Mucosa of descending colon (tissue), 3 donors: ENCODE measurements around the gene MS4A1. TPM values are rescaled to one million over a fixed set of nuclear protein-coding genes. Genes with fewer than 3 reads are reported as not detected.

Source experiments
- ATAC-seq: fragments of 200-7000 bp; cut with Tn5 transposase; one replicate; pipeline ENCODE4 v1.9.1; 2020; ENCODE audit warnings: mild to moderate bottlenecking, moderate library complexity
- DNase-seq, 3 donors: peaks; one replicate each; pipeline ENCODE4 v3.0.0-alpha.2; 2020
- H3K36me3 ChIP-seq: fragments of 200-600 bp; one replicate; pipeline ENCODE4 v1.8.0; 2021; ENCODE audit warnings: low read depth, mild to moderate bottlenecking
- H3K4me1 ChIP-seq: fragments of 200-600 bp; one replicate; pipeline ENCODE4 v1.8.0; 2021; ENCODE audit warnings: low read depth, mild to moderate bottlenecking
- H3K4me3 ChIP-seq: fragments of 200-600 bp; one replicate; pipeline ENCODE4 v1.8.0; 2021; ENCODE audit warnings: mild to moderate bottlenecking
- H3K9me3 ChIP-seq: fragments of 200-600 bp; one replicate; pipeline ENCODE4 v1.8.0; 2021; ENCODE audit warnings: mild to moderate bottlenecking
- intact Hi-C, 2 donors: fragments of 100-400 bp; cut with DNase I in 1 of 2; cut with micrococcal nuclease in 1 of 2; formaldehyde crosslinking; loops; one replicate each; pipeline versions ENCODE4 v1.11.0 to v1.11.1; 2022; cut with DNase I, micrococcal nuclease
- total RNA-seq, 3 donors: library from RNA; stranded (reverse); fragmentation: NEBNext Ultra II Directional in 2 of 3; extraction: Animal tissue kit (Norgen Biotek cat#: 25700) in 2 of 3; gene quantifications; one replicate each; pipeline versions ENCODE4 v1.2.1 to v1.2.4, GENCODE V29; 2021 to 2023
- TF ChIP-seq, protein P1 (sequence below): fragments of 200-600 bp; IDR thresholded peaks from one replicate; pipeline ENCODE4 v1.8.0; 2022; ENCODE audit warnings: antibody characterized with exemption, mild to moderate bottlenecking
- donor health status: DM: no; HTN: no; CAD: no; lungs with moderate emphysema.
- donor health status: DM: no; HTN: no; CAD: no.
- donor health status: DM: no; HTN: yes; CAD: no.

MS4A1 gene
- total RNA-seq, 3 donors from 2014 or later = 1.1 to 2.2 TPM; not detected in 1

DNA sequence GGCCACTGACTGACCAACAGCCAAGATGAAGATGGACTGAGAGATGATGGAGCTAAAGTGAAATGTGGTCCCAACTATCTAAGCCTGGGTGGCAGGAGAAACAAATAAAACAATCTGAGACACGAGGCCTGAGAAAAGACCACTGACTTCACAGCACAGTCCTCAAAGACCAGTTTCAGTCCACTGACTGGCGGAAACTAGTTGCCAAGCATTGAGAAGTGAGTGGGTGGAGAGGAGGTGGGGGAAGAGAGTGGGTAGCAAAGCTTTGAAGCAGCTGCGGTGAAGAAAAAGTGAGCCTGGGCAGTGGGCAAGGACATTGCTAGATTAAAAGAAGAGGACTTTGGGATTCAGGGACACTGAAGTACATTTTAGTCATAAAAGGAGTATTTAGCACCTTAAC lies 1.9 kb downstream of the MS4A1 start:
- Histone ChIP-seq H3K36me3 (no peaks in the 10 kb centered on the region), H3K9me3 (no peaks in the 10 kb centered on the region), H3K4me3 (no peak overlapping the region), H3K4me1 (no peaks in the 10 kb centered on the region)
- ATAC-seq (peak; percentile 41), DNase-seq (no peak)
- TF ChIP-seq, protein P1, sequence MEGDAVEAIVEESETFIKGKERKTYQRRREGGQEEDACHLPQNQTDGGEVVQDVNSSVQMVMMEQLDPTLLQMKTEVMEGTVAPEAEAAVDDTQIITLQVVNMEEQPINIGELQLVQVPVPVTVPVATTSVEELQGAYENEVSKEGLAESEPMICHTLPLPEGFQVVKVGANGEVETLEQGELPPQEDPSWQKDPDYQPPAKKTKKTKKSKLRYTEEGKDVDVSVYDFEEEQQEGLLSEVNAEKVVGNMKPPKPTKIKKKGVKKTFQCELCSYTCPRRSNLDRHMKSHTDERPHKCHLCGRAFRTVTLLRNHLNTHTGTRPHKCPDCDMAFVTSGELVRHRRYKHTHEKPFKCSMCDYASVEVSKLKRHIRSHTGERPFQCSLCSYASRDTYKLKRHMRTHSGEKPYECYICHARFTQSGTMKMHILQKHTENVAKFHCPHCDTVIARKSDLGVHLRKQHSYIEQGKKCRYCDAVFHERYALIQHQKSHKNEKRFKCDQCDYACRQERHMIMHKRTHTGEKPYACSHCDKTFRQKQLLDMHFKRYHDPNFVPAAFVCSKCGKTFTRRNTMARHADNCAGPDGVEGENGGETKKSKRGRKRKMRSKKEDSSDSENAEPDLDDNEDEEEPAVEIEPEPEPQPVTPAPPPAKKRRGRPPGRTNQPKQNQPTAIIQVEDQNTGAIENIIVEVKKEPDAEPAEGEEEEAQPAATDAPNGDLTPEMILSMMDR = no peak
- intact Hi-C loops = no loop called here

DNA sequence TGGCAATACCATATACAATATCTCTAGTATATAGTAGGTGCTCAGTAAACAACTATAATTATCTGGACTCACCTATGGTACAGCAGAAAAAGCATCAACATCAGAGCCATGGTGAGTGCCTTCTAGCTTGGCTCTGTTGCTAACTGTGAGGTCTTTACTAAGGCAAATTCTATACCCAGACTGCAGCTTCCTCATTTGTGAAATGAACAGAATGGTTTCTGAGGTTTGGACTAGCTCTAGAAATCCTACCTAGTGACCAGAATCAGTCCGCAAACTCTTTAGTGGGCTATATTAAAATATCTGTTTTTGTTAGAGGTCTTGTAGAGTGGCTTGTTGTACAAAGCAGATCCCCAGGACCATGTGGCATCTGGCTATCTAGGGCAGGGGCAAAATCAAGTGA lies 3.7 kb downstream of the MS4A1 start:
- no peaks in the 10 kb centered on the region for H3K36me3 ChIP-seq
- TF ChIP-seq, protein P1 = no peak

GRCh38 chr11:60468829-60469228 lies 13.2 kb downstream of the MS4A1 start:
- Histone ChIP-seq H3K4me1 (no peaks in the 10 kb centered on the region), H3K9me3 (no peaks in the 10 kb centered on the region), H3K4me3 (no peak overlapping the region), H3K36me3 (no peaks in the 10 kb centered on the region)
- TF ChIP-seq, protein P1 = no peak
- no peak for DNase-seq
- intact Hi-C loops = no loop called here
- ATAC-seq = no peak

More for the DNA sequence above, 3.7 kb downstream of the MS4A1 start:
- H3K4me3 ChIP-seq = no peak overlapping the region
- DNase-seq = no peak
- H3K9me3 ChIP-seq = no peaks in the 10 kb centered on the region
- ATAC-seq = no peak
- H3K4me1 ChIP-seq = no peaks in the 10 kb centered on the region
- intact Hi-C loops = no loop called here

DNA sequence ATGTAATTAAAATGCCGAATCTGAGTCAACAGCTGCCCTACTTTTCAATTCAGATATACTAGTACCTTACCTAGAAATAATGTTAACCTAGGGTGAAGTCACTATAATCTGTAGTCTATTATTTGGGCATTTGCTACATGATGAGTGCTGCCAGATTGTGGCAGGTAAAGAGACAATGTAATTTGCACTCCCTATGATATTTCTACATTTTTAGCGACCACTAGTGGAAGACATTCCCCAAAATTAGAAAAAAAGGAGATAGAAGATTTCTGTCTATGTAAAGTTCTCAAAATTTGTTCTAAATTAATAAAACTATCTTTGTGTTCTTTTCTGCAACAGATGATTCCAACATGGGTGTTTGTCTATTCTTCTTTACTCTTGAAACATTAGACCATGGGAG lies 14.1 kb downstream of the MS4A1 start:
- ATAC-seq = no peak
- H3K36me3 ChIP-seq = no peaks in the 10 kb centered on the region
- H3K4me3 ChIP-seq = no peak overlapping the region
- TF ChIP-seq, protein P1 = no peak
- no peaks in the 10 kb centered on the region for H3K9me3 ChIP-seq
- H3K4me1 ChIP-seq = no peaks in the 10 kb centered on the region
- no peak for DNase-seq
- intact Hi-C loops = no loop called here

DNA sequence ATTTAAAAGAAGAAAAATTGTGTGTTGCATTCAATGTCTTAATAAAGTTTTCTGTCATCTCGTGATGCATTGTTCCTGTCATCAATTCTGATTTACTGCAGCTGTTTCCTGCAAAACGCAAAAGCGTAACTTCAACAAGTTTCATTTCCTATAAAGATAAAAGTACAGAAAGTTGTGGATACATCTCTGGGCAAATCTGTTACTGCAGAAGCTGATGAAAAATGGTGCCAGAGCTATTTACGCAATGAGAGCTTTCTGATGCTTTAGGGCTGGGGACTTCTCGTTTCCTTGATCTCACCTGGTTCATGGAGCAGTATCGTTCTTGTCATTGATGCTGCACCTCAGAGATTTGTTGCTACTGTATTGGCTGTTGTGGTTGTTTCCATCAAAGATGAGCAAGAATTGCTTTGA lies 21.4 kb downstream of the MS4A1 start:
- intact Hi-C loops = no loop called here
- Histone ChIP-seq H3K4me3 (no peak overlapping the region), H3K9me3 (no peaks in the 10 kb centered on the region), H3K4me1 (no peaks in the 10 kb centered on the region), H3K36me3 (no peaks in the 10 kb centered on the region)
- ATAC-seq = peak; percentile 33
- TF ChIP-seq, protein P1 = no peak
- DNase-seq = no peak

DNA sequence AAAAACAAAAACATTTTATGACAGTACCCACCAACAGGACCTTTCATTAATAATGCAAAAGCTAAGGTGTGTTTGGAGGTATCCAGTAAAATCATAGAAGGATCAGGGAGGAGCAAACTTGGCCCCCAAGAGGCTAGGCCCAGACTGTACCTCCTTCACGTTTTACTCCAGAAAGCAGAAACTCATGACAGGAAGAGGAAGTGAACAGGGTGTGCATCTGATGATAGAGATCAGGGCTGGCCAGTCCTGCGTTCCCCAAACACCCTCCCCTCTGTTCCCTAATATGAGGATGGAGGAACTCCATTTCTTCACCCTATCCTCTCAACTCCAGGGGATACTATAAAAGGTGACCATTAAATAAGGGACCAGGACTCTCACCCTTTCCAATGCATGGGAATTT lies 26.7 kb downstream of the MS4A1 start:
- no peaks in the 10 kb centered on the region for H3K36me3 ChIP-seq
- ATAC-seq = peak; percentile 59
- H3K4me1 ChIP-seq = no peaks in the 10 kb centered on the region
- TF ChIP-seq, protein P1 = no peak
- H3K9me3 ChIP-seq = no peaks in the 10 kb centered on the region
- DNase-seq = no peak
- intact Hi-C loops = no loop called here
- H3K4me3 ChIP-seq = no peak overlapping the region
